ENCODE results near the gene FBXL2. TPM values are rescaled to one million over a fixed set of nuclear protein-coding genes. Genes with fewer than 3 reads are reported as not detected.

The FBXL2 gene
- total RNA-seq, 1 experiment from 2014 or later: 10.8 TPM

GRCh38 chr3:33231756-33232465, 45.3 kb upstream of the FBXL2 start:
- no peaks in the 10 kb centered on the region for H3K27me3 ChIP-seq (replicated peaks; ENCODE audit: control insufficient read depth, insufficient read depth, low read length)
- CTCF ChIA-PET: no interaction called here

GRCh38 chr3:33233884-33234283, 43.4 kb upstream of the FBXL2 start:
- Mint-ChIP-seq H3K9me3 (ENCODE audit: unreplicated experiment) (no peaks in the 10 kb centered on the region), H3K27me3 (ENCODE audit: insufficient read depth, unreplicated experiment) (no peaks in the 10 kb centered on the region), H3K27ac (ENCODE audit: unreplicated experiment) (no peak overlapping the region), H3K4me3 (ENCODE audit: unreplicated experiment) (no peak overlapping the region), H3K36me3 (ENCODE audit: insufficient read depth, unreplicated experiment) (no peaks in the 10 kb centered on the region), H3K4me1 (ENCODE audit: low read depth, unreplicated experiment) (no peaks in the 10 kb centered on the region)
- Histone ChIP-seq H3K4me1 (no peaks in the 10 kb centered on the region), H3K27me3 (replicated peaks; ENCODE audit: control insufficient read depth, insufficient read depth, low read length) (no peaks in the 10 kb centered on the region), H3K9me3 (no peaks in the 10 kb centered on the region), H3K4me3 (ENCODE audit: low read depth, low read length) (no peak overlapping the region), H3K36me3 (ENCODE audit: control insufficient read depth, insufficient read depth, low read length) (no peaks in the 10 kb centered on the region)
- ChIA-PET CTCF (no interaction called here), POLR2A (no interaction called here)
- intact Hi-C loops (cut with micrococcal nuclease; ENCODE audit: unreplicated experiment): loop anchor here (5.0 kb wide), 1 partner anchor 102 kb away; no protein-coding TSS in a partner anchor
- DNase-seq: no peak
- BruUV-seq (replicated peaks): no TSS peak
- no peak for TF ChIP-seq CTCF (IDR thresholded peaks at IDR 0.05; ENCODE audit: insufficient read depth in 1 of 2, low read depth in 1 of 2, low read length in 1 of 2, severe bottlenecking in 1 of 2, unreplicated experiment in 1 of 2)

More at GRCh38 chr3:33231756-33232465, 45.3 kb upstream of the FBXL2 start:
- no peaks in the 10 kb centered on the region for H3K36me3 Mint-ChIP-seq (ENCODE audit: insufficient read depth, unreplicated experiment)
- H3K4me3 ChIP-seq (ENCODE audit: low read depth, low read length): no peak overlapping the region
- H3K27me3 Mint-ChIP-seq (ENCODE audit: insufficient read depth, unreplicated experiment): no peaks in the 10 kb centered on the region
- intact Hi-C loops (cut with micrococcal nuclease; ENCODE audit: unreplicated experiment): loop anchor here (5.0 kb wide), 1 partner anchor 100 kb away; no protein-coding TSS in a partner anchor
- POLR2A ChIA-PET: no interaction called here
- BruUV-seq (replicated peaks): no TSS peak
- no peaks in the 10 kb centered on the region for H3K4me1 Mint-ChIP-seq (ENCODE audit: low read depth, unreplicated experiment)
- no peaks in the 10 kb centered on the region for H3K9me3 ChIP-seq
- TF ChIP-seq CTCF (IDR thresholded peaks at IDR 0.05; ENCODE audit: insufficient read depth in 1 of 2, low read depth in 1 of 2, low read length in 1 of 2, severe bottlenecking in 1 of 2, unreplicated experiment in 1 of 2): no peak
- H3K27ac Mint-ChIP-seq (ENCODE audit: unreplicated experiment): no peak overlapping the region
- no peak overlapping the region for H3K4me3 Mint-ChIP-seq (ENCODE audit: unreplicated experiment)
- H3K9me3 Mint-ChIP-seq (ENCODE audit: unreplicated experiment): no peaks in the 10 kb centered on the region
- H3K4me1 ChIP-seq: no peaks in the 10 kb centered on the region
- DNase-seq: peak in 1 of 2 experiments; percentile 5
- H3K36me3 ChIP-seq (ENCODE audit: control insufficient read depth, insufficient read depth, low read length): no peaks in the 10 kb centered on the region

GRCh38 chr3:33236005-33236404, 41.2 kb upstream of the FBXL2 start:
- BruUV-seq (replicated peaks): no TSS peak
- no peaks in the 10 kb centered on the region for H3K36me3 ChIP-seq (ENCODE audit: control insufficient read depth, insufficient read depth, low read length)
- H3K36me3 Mint-ChIP-seq (ENCODE audit: insufficient read depth, unreplicated experiment): no peaks in the 10 kb centered on the region
- no peak overlapping the region for H3K27ac Mint-ChIP-seq (ENCODE audit: unreplicated experiment)
- H3K4me3 ChIP-seq (ENCODE audit: low read depth, low read length): no peak overlapping the region
- DNase-seq: no peak
- H3K9me3 ChIP-seq: no peaks in the 10 kb centered on the region
- TF ChIP-seq CTCF (IDR thresholded peaks at IDR 0.05; ENCODE audit: insufficient read depth in 1 of 2, low read depth in 1 of 2, low read length in 1 of 2, severe bottlenecking in 1 of 2, unreplicated experiment in 1 of 2): no peak
- no peaks in the 10 kb centered on the region; the same call in 1 of the 2 replicates for H3K27me3 ChIP-seq (replicated peaks; ENCODE audit: control insufficient read depth, insufficient read depth, low read length)
- no peak overlapping the region for H3K4me3 Mint-ChIP-seq (ENCODE audit: unreplicated experiment)
- no peaks in the 10 kb centered on the region for H3K4me1 ChIP-seq
- intact Hi-C loops (cut with micrococcal nuclease; ENCODE audit: unreplicated experiment): no loop called here
- ChIA-PET POLR2A (no interaction called here), CTCF (no interaction called here)
- H3K4me1 Mint-ChIP-seq (ENCODE audit: low read depth, unreplicated experiment): no peaks in the 10 kb centered on the region
- no peaks in the 10 kb centered on the region for H3K9me3 Mint-ChIP-seq (ENCODE audit: unreplicated experiment)
- H3K27me3 Mint-ChIP-seq (ENCODE audit: insufficient read depth, unreplicated experiment): peaks cover 3% of the 10 kb centered on the region
